CD14-positive monocyte (primary cell): ENCODE results near the gene TRPV3. TPM values are rescaled to one million over a fixed set of nuclear protein-coding genes. Genes with fewer than 3 reads are reported as not detected.

ENCODE experiments used
- DNase-seq, 3 donors: peaks; one replicate each; pipeline ENCODE4 v3.0.0-alpha.2; 2011 to 2022
- H2AFZ ChIP-seq: 2 replicates; pipeline ENCODE4 v1.6.0; 2012; ENCODE audit warnings: mild to moderate bottlenecking, low read depth, low read length, inconsistent platforms; ENCODE audit not compliant: insufficient read depth, poor library complexity, severe bottlenecking
- H3K27ac ChIP-seq, 2 donors: 1 replicate in 1 of 2; 2 replicates in 1 of 2; pipeline ENCODE4 v1.5.1; 2012 to 2013; ENCODE audit warnings: low read length in 2 of 2, control low read depth in 1 of 2, inconsistent platforms in 1 of 2, low read depth in 1 of 2, mild to moderate bottlenecking in 1 of 2
- H3K27me3 ChIP-seq, 2 donors: one replicate each; pipeline versions ENCODE4 v1.6.0 to v1.6.1; 2011 to 2013; ENCODE audit warnings: low read length in 2 of 2; ENCODE audit not compliant: control insufficient read depth in 2 of 2, insufficient read depth in 2 of 2
- H3K36me3 ChIP-seq, 2 donors: replicated peaks in 1 of 2; 1 replicate in 1 of 2; 2 replicates in 1 of 2; pipeline versions ENCODE4 v1.5.1 to v1.6.1; 2012 to 2013; ENCODE audit warnings: low read length in 2 of 2, control low read depth in 1 of 2, inconsistent platforms in 1 of 2, mild to moderate bottlenecking in 1 of 2; ENCODE audit not compliant: insufficient read depth in 2 of 2, control insufficient read depth in 1 of 2
- H3K4me1 ChIP-seq, 2 donors: 1 replicate in 1 of 2; 2 replicates in 1 of 2; pipeline versions ENCODE4 v1.5.1 to v1.6.1; 2012 to 2013; ENCODE audit warnings: low read length in 2 of 2, control low read depth in 1 of 2, inconsistent platforms in 1 of 2, mild to moderate bottlenecking in 1 of 2, moderate library complexity in 1 of 2; ENCODE audit not compliant: insufficient read depth in 2 of 2, control insufficient read depth in 1 of 2
- H3K4me2 ChIP-seq: replicated peaks from 2 replicates; pipeline ENCODE3; 2012; ENCODE audit warnings: low read length, moderate library complexity, mild to moderate bottlenecking; ENCODE audit not compliant: poor library complexity, severe bottlenecking; ENCODE audit errors: extremely low read depth
- H3K4me3 ChIP-seq, 3 experiments: fragments of 200-600 bp in 1 of 3; sonication (generic) in 1 of 3; replicated peaks in 1 of 3; 1 replicate in 2 of 3; 2 replicates in 1 of 3; pipeline ENCODE4 v1.5.1; 2011 to 2013; ENCODE audit warnings: low read length in 3 of 3, mild to moderate bottlenecking in 3 of 3, control low read depth in 2 of 3, low read depth in 2 of 3, inconsistent platforms in 1 of 3, moderate library complexity in 1 of 3
- H3K79me2 ChIP-seq: 2 replicates; pipeline ENCODE4 v1.6.0; 2012; ENCODE audit warnings: mild to moderate bottlenecking, control low read depth, inconsistent platforms, low read length, moderate library complexity; ENCODE audit not compliant: insufficient read depth
- H3K9ac ChIP-seq: 2 replicates; pipeline ENCODE4 v1.6.0; 2017; ENCODE audit warnings: low read length, mild to moderate bottlenecking; ENCODE audit not compliant: insufficient read depth, poor library complexity, severe bottlenecking
- H3K9me3 ChIP-seq, 2 donors: replicated peaks in 1 of 2; 1 replicate in 1 of 2; 2 replicates in 1 of 2; pipeline versions ENCODE4 v1.5.1 to v1.6.1; 2012 to 2013; ENCODE audit warnings: low read length in 2 of 2, control low read depth in 1 of 2; ENCODE audit not compliant: control insufficient read depth in 1 of 2, insufficient read depth in 1 of 2
- H4K20me1 ChIP-seq: 2 replicates; pipeline ENCODE4 v1.6.0; 2012; ENCODE audit warnings: mild to moderate bottlenecking, low read length, control low read depth, moderate library complexity; ENCODE audit not compliant: insufficient read depth
- H3K27ac Mint-ChIP-seq, 7 donors: one replicate each; pipeline ENCODE4 v1.8.0; 2020; ENCODE audit warnings: mild to moderate bottlenecking in 7 of 7, mixed read lengths in 7 of 7, moderate library complexity in 6 of 7, inconsistent platforms in 2 of 7
- H3K27me3 Mint-ChIP-seq, 3 donors: one replicate each; pipeline ENCODE4 v1.8.0; 2021 to 2022; ENCODE audit warnings: low read depth in 3 of 3, mild to moderate bottlenecking in 3 of 3, mixed read lengths in 3 of 3, moderate library complexity in 3 of 3, inconsistent platforms in 1 of 3
- H3K36me3 Mint-ChIP-seq, 2 donors: one replicate each; pipeline ENCODE4 v1.8.0; 2020; ENCODE audit warnings: mixed read lengths in 2 of 2, inconsistent platforms in 1 of 2, mild to moderate bottlenecking in 1 of 2
- H3K4me1 Mint-ChIP-seq: one replicate; pipeline ENCODE4 v1.8.0; 2020; ENCODE audit warnings: mild to moderate bottlenecking, mixed read lengths
- H3K4me3 Mint-ChIP-seq, 2 donors: one replicate each; pipeline ENCODE4 v1.8.0; 2020; ENCODE audit warnings: mild to moderate bottlenecking in 2 of 2, mixed read lengths in 2 of 2, moderate library complexity in 1 of 2
- H3K9me3 Mint-ChIP-seq, 7 donors: one replicate each; pipeline ENCODE4 v1.8.0; 2020 to 2022; ENCODE audit warnings: mixed read lengths in 7 of 7, mild to moderate bottlenecking in 6 of 7, moderate library complexity in 6 of 7, inconsistent platforms in 2 of 7
- WGBS: methylation state at CpG from one replicate; pipeline ENCODE4 v1.1.5; 2013; ENCODE audit warnings: missing lambda C conversion rate; ENCODE audit not compliant: insufficient coverage; 5-methylcytosine and 5-hydroxymethylcytosine counted together
- intact Hi-C, 2 donors: fragments of 100-400 bp; cut with micrococcal nuclease; formaldehyde crosslinking; loops; one replicate each; pipeline versions ENCODE4 v1.15.0 to v1.15.1; 2023
- polyA plus RNA-seq, 3 donors: library from polyadenylated mRNA; depleted of rRNA in 1 of 3; unstranded in 2 of 3; stranded (reverse) in 1 of 3; fragments of 300-500 nt in 2 of 3; fragments of >200 nt in 1 of 3; fragmentation: Illumina TruSeq in 2 of 3; gene quantifications; 1 replicate in 2 of 3; 2 replicates in 1 of 3; pipeline ENCODE4 v1.2.3, GENCODE V29; 2012 to 2021
- TF ChIP-seq, protein P1 (sequence below): fragments of 200-600 bp; IDR thresholded peaks from one replicate; pipeline ENCODE4 v1.8.0; 2022; ENCODE audit warnings: antibody characterized with exemption, mild to moderate bottlenecking

The TRPV3 gene
- polyA plus RNA-seq, 3 donors = 0.01 TPM; not detected in 2

DNA sequence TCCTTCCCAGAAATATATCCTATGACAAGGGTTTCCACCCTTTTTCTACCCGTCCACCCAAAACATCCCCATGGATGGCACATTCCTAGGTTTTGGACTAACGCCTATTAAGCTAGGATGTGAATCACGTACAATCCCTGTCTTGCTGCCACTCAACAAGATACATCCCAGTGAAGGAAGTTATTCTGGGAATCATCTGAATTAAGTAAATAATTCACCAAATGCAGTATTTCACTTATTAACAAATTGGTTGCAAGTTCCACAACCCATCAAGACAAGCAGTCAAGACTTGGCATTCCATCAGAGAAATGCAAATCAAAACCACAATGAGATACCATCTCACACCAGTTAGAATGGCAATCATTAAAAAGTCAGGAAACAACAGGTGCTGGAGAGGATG, 49.7 kb downstream of the TRPV3 start:
- no peak for DNase-seq
- H3K79me2 ChIP-seq = no peaks in the 10 kb centered on the region
- H3K27me3 ChIP-seq = no peaks in the 10 kb centered on the region
- Mint-ChIP-seq H3K27me3 (peaks cover 3 to 6% (median 4%) of the 10 kb centered on the region in 3 donors), H3K9me3 (peaks cover 0 to 7% (median 1%) of the 10 kb centered on the region in 7 donors), H3K4me3 (no peak overlapping the region), H3K36me3 (no peaks in the 10 kb centered on the region), H3K27ac (no peak overlapping the region), H3K4me1 (no peaks in the 10 kb centered on the region)
- H2AFZ ChIP-seq = no peak overlapping the region
- H4K20me1 ChIP-seq = no peaks in the 10 kb centered on the region
- no peaks in the 10 kb centered on the region for H3K9me3 ChIP-seq
- WGBS = 100% methylated on average over 1 of the region's 3 CpGs
- H3K27ac ChIP-seq = no peak overlapping the region
- no peaks in the 10 kb centered on the region for H3K36me3 ChIP-seq
- H3K9ac ChIP-seq = no peak overlapping the region
- intact Hi-C loops = no loop called here
- H3K4me2 ChIP-seq = no peak overlapping the region
- no peaks in the 10 kb centered on the region for H3K4me1 ChIP-seq
- H3K4me3 ChIP-seq = no peak overlapping the region
- TF ChIP-seq, protein P1, sequence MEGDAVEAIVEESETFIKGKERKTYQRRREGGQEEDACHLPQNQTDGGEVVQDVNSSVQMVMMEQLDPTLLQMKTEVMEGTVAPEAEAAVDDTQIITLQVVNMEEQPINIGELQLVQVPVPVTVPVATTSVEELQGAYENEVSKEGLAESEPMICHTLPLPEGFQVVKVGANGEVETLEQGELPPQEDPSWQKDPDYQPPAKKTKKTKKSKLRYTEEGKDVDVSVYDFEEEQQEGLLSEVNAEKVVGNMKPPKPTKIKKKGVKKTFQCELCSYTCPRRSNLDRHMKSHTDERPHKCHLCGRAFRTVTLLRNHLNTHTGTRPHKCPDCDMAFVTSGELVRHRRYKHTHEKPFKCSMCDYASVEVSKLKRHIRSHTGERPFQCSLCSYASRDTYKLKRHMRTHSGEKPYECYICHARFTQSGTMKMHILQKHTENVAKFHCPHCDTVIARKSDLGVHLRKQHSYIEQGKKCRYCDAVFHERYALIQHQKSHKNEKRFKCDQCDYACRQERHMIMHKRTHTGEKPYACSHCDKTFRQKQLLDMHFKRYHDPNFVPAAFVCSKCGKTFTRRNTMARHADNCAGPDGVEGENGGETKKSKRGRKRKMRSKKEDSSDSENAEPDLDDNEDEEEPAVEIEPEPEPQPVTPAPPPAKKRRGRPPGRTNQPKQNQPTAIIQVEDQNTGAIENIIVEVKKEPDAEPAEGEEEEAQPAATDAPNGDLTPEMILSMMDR = no peak

DNA sequence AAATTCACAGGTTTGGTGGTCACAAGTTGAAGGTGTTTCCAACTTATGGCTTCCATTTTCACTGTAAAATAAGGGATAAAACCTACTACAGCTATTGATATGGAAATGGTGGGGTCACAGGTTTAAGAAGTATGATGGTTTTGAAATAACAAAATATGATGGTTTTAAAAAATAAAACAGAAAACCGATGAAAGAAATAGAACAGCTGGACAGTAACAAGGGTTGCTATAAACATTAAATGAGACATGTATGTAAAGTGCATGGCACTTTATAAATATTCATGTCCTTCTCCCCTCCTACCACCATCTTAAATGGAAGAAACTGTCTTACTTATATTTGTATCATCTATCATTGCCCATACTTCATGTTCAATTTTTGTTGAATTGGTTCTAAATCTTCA, 50.5 kb downstream of the TRPV3 start:
- no peaks in the 10 kb centered on the region for H4K20me1 ChIP-seq
- no peak overlapping the region for H2AFZ ChIP-seq
- Mint-ChIP-seq H3K4me3 (no peak overlapping the region), H3K36me3 (no peaks in the 10 kb centered on the region), H3K27ac (no peak overlapping the region), H3K9me3 (peaks cover 0 to 7% (median 1%) of the 10 kb centered on the region in 7 donors), H3K4me1 (no peaks in the 10 kb centered on the region), H3K27me3 (peaks cover 2 to 8% (median 3%) of the 10 kb centered on the region in 3 donors)
- no peak overlapping the region for H3K9ac ChIP-seq
- intact Hi-C loops = no loop called here
- no peaks in the 10 kb centered on the region for H3K36me3 ChIP-seq
- WGBS = no CpG with 5 or more reads among the region's 1 CpG
- TF ChIP-seq, protein P1 = no peak
- H3K4me2 ChIP-seq = no peak overlapping the region
- no peak overlapping the region for H3K27ac ChIP-seq
- no peaks in the 10 kb centered on the region for H3K9me3 ChIP-seq
- H3K4me1 ChIP-seq = no peaks in the 10 kb centered on the region
- no peak overlapping the region for H3K4me3 ChIP-seq
- H3K79me2 ChIP-seq = no peaks in the 10 kb centered on the region
- H3K27me3 ChIP-seq = no peaks in the 10 kb centered on the region
- DNase-seq = no peak
